T-helper 2 cell treated with Interferon-gamma antibody and Interleukin-4, amounts not matched to agents 5 μg/mL and 100 μg/mL, for 36 hours (primary cell): ENCODE measurements around the gene RNF125.

Source experiments
- DNase-seq: peaks from one replicate; pipeline ENCODE4 v3.0.0; 2021; ENCODE audit warnings: low spot score
- H3K27ac Mint-ChIP-seq: one replicate; pipeline ENCODE4 v1.8.0; 2021; ENCODE audit warnings: mild to moderate bottlenecking, mixed read lengths
- H3K27me3 Mint-ChIP-seq: one replicate; pipeline ENCODE4 v1.8.0; 2021; ENCODE audit warnings: low read depth, mixed read lengths
- H3K36me3 Mint-ChIP-seq: one replicate; pipeline ENCODE4 v1.8.0; 2021; ENCODE audit warnings: low read depth, mixed read lengths
- H3K4me1 Mint-ChIP-seq: one replicate; pipeline ENCODE4 v1.8.0; 2021; ENCODE audit warnings: low read depth, mixed read lengths
- H3K4me3 Mint-ChIP-seq: one replicate; pipeline ENCODE4 v1.8.0; 2022; ENCODE audit warnings: mild to moderate bottlenecking, moderate library complexity, mixed read lengths
- H3K9me3 Mint-ChIP-seq: one replicate; pipeline ENCODE4 v1.8.0; 2021; ENCODE audit warnings: mixed read lengths

The RNF125 gene

GRCh38 chr18:32042337-32042736 lies 23.7 kb downstream of the RNF125 start:
- peaks cover 44% of the 10 kb centered on the region for H3K4me1 Mint-ChIP-seq
- H3K36me3 Mint-ChIP-seq = peaks cover 74% of the 10 kb centered on the region
- H3K9me3 Mint-ChIP-seq = peaks cover 3% of the 10 kb centered on the region
- H3K27ac Mint-ChIP-seq = peak overlapping the region; percentile 84
- no peak for DNase-seq
- H3K27me3 Mint-ChIP-seq = no peaks in the 10 kb centered on the region
- H3K4me3 Mint-ChIP-seq = peak overlapping the region; percentile 72

- DNase-seq = peak; percentile 20
- H3K27ac Mint-ChIP-seq = peak overlapping the region; percentile 87
- peaks cover 61% of the 10 kb centered on the region for H3K36me3 Mint-ChIP-seq
Measured at GRCh38 chr18:32048507-32049091, 30.0 kb downstream of the RNF125 start.

GRCh38 chr18:32049393-32050171 lies 31.0 kb downstream of the RNF125 start:
- Mint-ChIP-seq H3K27me3 (no peaks in the 10 kb centered on the region), H3K27ac (peak overlapping the region; percentile 87), H3K4me3 (peak overlapping the region; percentile 65), H3K36me3 (peaks cover 65% of the 10 kb centered on the region), H3K9me3 (no peaks in the 10 kb centered on the region), H3K4me1 (peaks cover 42% of the 10 kb centered on the region)
- peak; percentile 41 for DNase-seq

More at GRCh38 chr18:32048507-32049091, 30.0 kb downstream of the RNF125 start:
- Mint-ChIP-seq H3K4me3 (peak overlapping the region; percentile 65), H3K9me3 (no peaks in the 10 kb centered on the region), H3K27me3 (no peaks in the 10 kb centered on the region), H3K4me1 (peaks cover 39% of the 10 kb centered on the region)

- Mint-ChIP-seq H3K27me3 (no peaks in the 10 kb centered on the region), H3K9me3 (no peaks in the 10 kb centered on the region), H3K4me3 (no peak overlapping the region), H3K36me3 (peaks cover 68% of the 10 kb centered on the region), H3K4me1 (peaks cover 50% of the 10 kb centered on the region), H3K27ac (no peak overlapping the region)
- no peak for DNase-seq
Measured at GRCh38 chr18:32056613-32057358, 38.2 kb downstream of the RNF125 start.

GRCh38 chr18:32057624-32058165 lies 39.1 kb downstream of the RNF125 start:
- Mint-ChIP-seq H3K9me3 (no peaks in the 10 kb centered on the region), H3K36me3 (peaks cover 66% of the 10 kb centered on the region), H3K4me1 (peaks cover 50% of the 10 kb centered on the region), H3K27ac (no peak overlapping the region), H3K27me3 (no peaks in the 10 kb centered on the region), H3K4me3 (no peak overlapping the region)
- no peak for DNase-seq

GRCh38 chr18:32060026-32060425 lies 41.4 kb downstream of the RNF125 start:
- Mint-ChIP-seq H3K4me3 (peak overlapping the region; percentile 18), H3K36me3 (peaks cover 64% of the 10 kb centered on the region), H3K27me3 (no peaks in the 10 kb centered on the region), H3K9me3 (no peaks in the 10 kb centered on the region), H3K4me1 (peaks cover 45% of the 10 kb centered on the region), H3K27ac (peak overlapping the region; percentile 72)
- no peak for DNase-seq

GRCh38 chr18:32067375-32068167 lies 48.9 kb downstream of the RNF125 start:
- peaks cover 62% of the 10 kb centered on the region for H3K36me3 Mint-ChIP-seq
- peaks cover 25% of the 10 kb centered on the region for H3K4me1 Mint-ChIP-seq
- H3K27ac Mint-ChIP-seq = no peak overlapping the region
- H3K4me3 Mint-ChIP-seq = no peak overlapping the region
- no peaks in the 10 kb centered on the region for H3K9me3 Mint-ChIP-seq
- DNase-seq = no peak
- no peaks in the 10 kb centered on the region for H3K27me3 Mint-ChIP-seq

GRCh38 chr18:32072321-32072720 lies 53.7 kb downstream of the RNF125 start:
- H3K36me3 Mint-ChIP-seq = peaks cover 57% of the 10 kb centered on the region
- H3K27me3 Mint-ChIP-seq = no peaks in the 10 kb centered on the region
- H3K4me1 Mint-ChIP-seq = peaks cover 41% of the 10 kb centered on the region
- H3K9me3 Mint-ChIP-seq = no peaks in the 10 kb centered on the region
- no peak overlapping the region for H3K27ac Mint-ChIP-seq
- no peak overlapping the region for H3K4me3 Mint-ChIP-seq
- DNase-seq = no peak

GRCh38 chr18:32074206-32074605 lies 55.6 kb downstream of the RNF125 start:
- H3K27me3 Mint-ChIP-seq = no peaks in the 10 kb centered on the region
- no peak overlapping the region for H3K27ac Mint-ChIP-seq
- H3K36me3 Mint-ChIP-seq = peaks cover 52% of the 10 kb centered on the region
- H3K4me1 Mint-ChIP-seq = peaks cover 36% of the 10 kb centered on the region
- H3K4me3 Mint-ChIP-seq = no peak overlapping the region
- DNase-seq = no peak
- H3K9me3 Mint-ChIP-seq = no peaks in the 10 kb centered on the region

- H3K27me3 Mint-ChIP-seq = no peaks in the 10 kb centered on the region
- no peak overlapping the region for H3K27ac Mint-ChIP-seq
- peaks cover 25% of the 10 kb centered on the region for H3K4me1 Mint-ChIP-seq
- H3K9me3 Mint-ChIP-seq = no peaks in the 10 kb centered on the region
- no peak for DNase-seq
- peaks cover 41% of the 10 kb centered on the region for H3K36me3 Mint-ChIP-seq
- no peak overlapping the region for H3K4me3 Mint-ChIP-seq
Measured at GRCh38 chr18:32078845-32079244, 60.2 kb downstream of the RNF125 start.

GRCh38 chr18:32081881-32082280 lies 63.3 kb downstream of the RNF125 start:
- Mint-ChIP-seq H3K36me3 (peaks cover 28% of the 10 kb centered on the region), H3K27me3 (no peaks in the 10 kb centered on the region), H3K27ac (no peak overlapping the region), H3K9me3 (no peaks in the 10 kb centered on the region), H3K4me1 (peaks cover 39% of the 10 kb centered on the region), H3K4me3 (no peak overlapping the region)
- no peak for DNase-seq

GRCh38 chr18:32083781-32084180 lies 65.2 kb downstream of the RNF125 start:
- Mint-ChIP-seq H3K36me3 (peaks cover 25% of the 10 kb centered on the region), H3K4me3 (peak overlapping the region; percentile 77), H3K27me3 (no peaks in the 10 kb centered on the region), H3K27ac (peak overlapping the region; percentile 86), H3K9me3 (no peaks in the 10 kb centered on the region), H3K4me1 (peaks cover 47% of the 10 kb centered on the region)
- DNase-seq = no peak

- Mint-ChIP-seq H3K4me3 (peak overlapping the region; percentile 15), H3K36me3 (peaks cover 19% of the 10 kb centered on the region), H3K27me3 (no peaks in the 10 kb centered on the region), H3K9me3 (no peaks in the 10 kb centered on the region), H3K27ac (peak overlapping the region; percentile 46), H3K4me1 (peaks cover 50% of the 10 kb centered on the region)
- no peak for DNase-seq
Measured at GRCh38 chr18:32086881-32087280, 68.3 kb downstream of the RNF125 start.
